DMS153 (cell line): ENCODE results near the gene IFI30.
A peak's percentile ranks its signal among the peaks of the same experiment; 100 is the strongest.
"Not testable (repeated sequence)": the region's sequence is repeated elsewhere in the genome, so short reads cannot be mapped to it uniquely, and the experiment has no call there.

Experiments used
- DNase-seq: peaks from one replicate; lab custom pipeline; 2025; lab: John Stamatoyannopoulos, UW

Gene IFI30

DNA sequence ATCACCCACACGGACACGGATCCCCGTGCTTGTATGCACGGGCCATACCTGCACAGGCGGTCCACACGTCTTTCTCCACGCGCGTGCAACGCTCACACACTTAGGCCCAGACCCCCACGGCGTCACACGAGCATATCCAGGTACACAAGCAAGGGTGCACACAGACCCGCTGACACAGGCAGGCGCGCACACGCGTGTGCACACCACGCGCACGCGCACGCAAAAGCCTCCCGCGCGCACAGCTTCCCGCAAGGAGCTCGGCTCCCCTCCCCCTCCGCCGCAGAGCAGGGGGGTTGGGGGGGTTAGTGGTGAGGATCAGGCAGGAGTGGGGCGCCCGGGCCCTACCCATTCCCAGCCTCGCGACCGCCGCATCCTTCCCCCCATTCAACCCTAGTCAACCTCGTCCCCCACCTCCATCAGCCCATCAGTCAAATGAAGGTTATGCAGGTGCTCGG lies 29.8 kb downstream of the IFI30 start:
- DNase-seq, result no peak

DNA sequence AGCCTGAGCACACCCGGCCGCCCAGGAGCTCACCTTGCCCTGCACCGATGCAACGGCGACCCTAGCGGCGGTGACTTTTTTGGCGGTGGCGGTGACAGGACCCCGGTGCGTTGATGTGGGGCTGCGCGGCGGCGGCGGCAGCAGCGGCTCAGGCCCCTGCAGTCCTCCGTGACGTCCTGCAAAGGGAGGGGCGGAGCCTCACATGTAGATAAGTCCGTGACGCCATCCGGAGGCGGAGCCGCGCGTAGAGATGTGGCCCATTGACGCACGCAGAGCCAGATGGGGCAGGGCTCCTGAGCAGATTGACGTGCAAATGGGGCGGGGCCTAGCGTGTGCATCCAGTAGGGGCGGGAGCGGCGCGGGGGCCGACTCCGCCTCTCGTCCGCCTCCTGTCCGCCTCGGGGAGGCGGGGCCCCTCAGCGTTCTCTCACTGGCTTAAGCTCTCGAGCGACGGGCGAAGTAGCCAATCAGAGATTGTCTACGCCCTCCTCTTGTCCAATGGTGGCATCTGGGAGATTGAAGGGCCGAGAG lies 30.3 kb downstream of the IFI30 start, which contains the start of gene RAB3A:
Gene RAB3A, minus strand, starts transcription at position 180 of the 531 bp plus-strand sequence. CDS start 1,302 bp downstream, outside the sequence.
- DNase-seq, result peak; percentile 100

GRCh38 chr19:18204394-18205199 lies 31.0 kb downstream of the IFI30 start:
- peak; percentile 76 for DNase-seq

GRCh38 chr19:18205200-18205892 lies 31.7 kb downstream of the IFI30 start:
- peak; percentile 50 for DNase-seq

DNA sequence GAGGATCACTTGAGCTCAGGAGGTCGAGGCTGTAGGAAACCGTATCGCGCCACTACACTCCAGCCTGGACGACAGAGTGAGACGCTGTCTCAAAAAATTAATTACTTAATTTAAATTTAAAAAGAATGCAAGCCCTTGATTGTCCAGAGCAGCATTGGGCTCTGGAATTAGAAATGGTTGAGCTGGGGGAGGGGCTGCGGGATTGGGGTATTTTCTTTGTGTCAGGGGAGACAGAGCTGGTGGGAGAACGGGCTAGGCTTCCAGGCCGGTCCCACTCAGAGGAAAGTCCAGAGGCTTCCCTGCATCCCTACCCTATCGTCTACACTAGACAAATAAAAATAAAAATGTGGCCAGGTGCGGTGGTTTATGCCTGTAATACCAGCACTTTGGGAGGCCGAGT lies 32.4 kb downstream of the IFI30 start:
- DNase-seq, result no peak

GRCh38 chr19:18208098-18208951 lies 34.7 kb downstream of the IFI30 start:
- peak; percentile 10 for DNase-seq

DNA sequence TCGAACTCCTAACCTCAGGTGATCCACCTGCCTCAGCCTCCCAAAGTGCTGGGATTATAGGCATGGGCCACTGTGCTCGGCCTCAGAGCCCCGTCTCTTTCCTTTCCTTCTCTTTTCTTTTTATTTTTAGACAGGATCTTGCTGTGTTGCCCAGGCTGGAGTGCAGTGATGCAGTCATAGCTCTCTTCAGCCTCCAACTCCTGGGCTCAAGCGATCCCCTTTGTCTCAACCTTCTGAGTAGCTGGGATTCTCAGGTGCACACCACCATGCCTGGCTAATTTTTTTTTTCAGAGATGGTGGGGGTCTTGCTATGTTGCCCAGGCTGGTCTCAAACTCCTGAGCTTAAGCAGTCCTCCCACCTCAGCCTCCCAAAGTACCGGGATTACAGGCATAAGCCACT lies 36.3 kb downstream of the IFI30 start:
- not testable (repeated sequence) for DNase-seq

DNA sequence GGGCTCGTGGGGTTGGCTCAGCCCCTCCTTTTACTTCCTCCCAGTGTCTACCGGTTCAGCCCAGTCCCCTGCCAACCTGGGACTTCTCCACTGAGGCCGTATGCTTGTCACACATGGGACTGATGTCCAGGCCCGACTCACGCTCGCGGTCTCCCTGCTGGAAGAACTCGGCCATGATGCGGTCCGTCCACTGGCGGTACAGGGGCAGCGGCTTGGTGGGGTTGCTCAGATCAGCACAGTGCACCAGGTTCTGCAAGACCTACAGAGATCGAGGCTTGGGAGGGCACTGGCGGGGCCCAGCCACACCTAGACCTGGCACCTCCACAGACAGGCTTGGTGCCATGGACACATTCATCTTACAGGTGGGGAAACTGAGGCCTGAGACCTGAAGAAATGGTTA lies 38.1 kb downstream of the IFI30 start:
- no peak for DNase-seq

DNA sequence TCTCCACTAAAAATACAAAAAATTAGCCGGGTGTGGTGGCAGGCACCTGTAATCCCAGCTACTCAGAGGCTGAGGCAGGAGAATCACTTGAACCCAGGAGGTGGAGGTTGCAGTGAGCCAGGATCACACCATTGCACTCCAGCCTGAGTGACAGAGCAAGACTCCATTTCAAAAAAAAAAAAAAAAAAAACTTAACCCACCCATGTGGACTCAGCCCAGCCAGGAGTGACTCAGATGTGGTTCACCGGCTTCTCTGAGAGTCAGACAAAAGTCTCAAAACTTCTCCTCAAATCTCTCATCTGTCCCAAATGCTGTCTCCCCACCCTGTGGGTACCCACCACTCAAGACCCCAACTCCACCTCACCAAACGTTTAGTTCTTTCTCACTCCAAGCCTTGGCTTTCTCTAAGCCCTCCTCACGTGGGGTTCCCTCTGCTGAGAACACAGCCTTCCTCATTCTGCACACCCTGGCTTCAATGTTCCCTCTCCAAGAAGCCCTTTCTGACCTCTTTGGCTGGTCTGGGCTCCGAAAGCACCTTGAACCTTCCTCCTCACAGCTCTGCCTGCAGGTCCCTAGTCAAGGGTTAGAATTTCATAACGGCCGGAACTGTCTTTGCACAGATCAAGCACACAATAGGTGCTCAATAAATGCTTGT lies 41.3 kb downstream of the IFI30 start:
- DNase-seq, result no peak

GRCh38 chr19:18216789-18217188 lies 43.2 kb downstream of the IFI30 start:
- no peak for DNase-seq

DNA sequence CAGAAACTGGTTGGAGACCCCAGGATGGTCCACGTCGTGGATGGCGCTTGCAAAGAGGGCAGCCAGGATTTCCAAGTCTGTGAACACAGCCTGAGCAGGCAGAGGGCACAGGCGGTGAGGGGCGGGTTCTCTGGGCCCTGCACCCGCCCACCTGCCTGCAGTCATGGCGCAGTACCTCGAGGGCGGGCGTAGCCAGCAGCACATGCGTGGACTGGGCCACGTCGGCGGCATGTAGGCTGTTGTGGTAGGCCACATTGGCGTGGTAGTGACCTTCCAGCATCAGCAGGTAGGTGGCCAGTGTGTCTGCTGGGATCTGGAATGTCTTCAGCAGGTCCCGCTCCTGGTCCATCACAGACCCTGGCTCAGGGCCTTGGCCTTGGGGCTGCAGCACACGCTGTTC lies 44.5 kb downstream of the IFI30 start:
- DNase-seq, result no peak

DNA sequence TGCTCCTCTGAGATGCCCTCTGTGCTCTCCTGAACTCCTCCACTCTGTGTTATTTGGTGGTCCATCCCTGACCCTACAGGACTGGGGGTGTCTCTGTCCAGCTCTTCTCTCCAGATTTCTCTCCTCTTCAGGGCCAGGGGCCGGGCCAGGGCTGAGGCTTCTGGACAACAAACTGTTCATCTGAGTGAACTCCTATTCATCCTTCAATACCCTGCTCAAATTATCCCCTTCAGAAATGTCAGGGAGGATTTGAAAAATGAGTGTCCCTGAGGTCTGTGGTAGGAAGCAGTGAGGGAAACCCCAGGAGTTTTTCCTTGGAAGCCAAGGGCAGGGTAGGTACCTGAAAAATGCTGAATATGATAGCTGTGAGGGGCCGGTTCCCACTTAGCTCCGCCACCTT lies 45.0 kb downstream of the IFI30 start:
- no peak for DNase-seq

GRCh38 chr19:18219911-18220631 lies 46.5 kb downstream of the IFI30 start:
- DNase-seq, result no peak

GRCh38 chr19:18220632-18221275 lies 47.1 kb downstream of the IFI30 start:
- no peak for DNase-seq

- DNase-seq, result no peak
Measured at GRCh38 chr19:18221815-18222725, 48.5 kb downstream of the IFI30 start.

GRCh38 chr19:18223860-18224524 lies 50.4 kb downstream of the IFI30 start:
- DNase-seq, result peak; percentile 51

DNA sequence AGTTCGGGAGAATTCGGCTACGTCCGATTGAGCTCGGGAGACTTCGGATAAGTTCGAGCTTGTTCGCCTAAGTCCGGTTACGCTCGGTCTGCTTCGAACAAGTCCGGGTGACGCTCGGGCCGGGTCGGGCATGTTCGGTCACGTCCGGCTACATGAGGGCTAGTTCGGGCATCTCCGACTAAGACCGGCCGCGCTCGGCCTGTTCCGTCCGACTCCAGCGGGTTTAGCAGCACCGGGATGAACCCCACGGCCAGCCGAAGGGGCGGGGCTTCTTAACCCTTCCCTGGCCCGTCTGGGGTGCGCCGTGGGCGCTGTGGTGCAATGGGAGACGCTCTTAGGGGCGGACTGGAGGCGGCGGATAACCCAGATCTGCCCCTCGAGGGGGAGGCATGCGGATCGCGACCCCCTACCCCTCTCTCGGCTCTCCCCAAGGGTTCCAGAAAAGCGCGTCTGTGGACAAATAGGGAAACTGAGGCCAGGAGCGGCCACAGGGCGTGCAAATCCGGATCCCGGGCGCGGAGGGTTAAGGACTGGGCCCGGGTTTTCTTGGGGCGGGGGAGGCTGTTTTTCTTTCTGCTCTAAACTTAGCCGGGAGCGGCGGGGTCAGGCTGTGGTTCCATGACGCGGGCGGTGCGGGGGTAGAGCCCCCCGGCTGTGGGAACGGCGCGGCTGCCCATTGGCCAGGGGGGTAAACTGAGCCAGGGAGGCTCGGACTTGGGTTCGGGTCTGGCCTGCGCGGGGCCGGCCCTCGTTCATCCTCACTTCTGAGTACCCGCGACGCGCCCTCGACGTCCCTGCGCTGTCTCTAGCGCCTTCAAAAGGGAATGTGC lies 51.1 kb downstream of the IFI30 start:
- DNase-seq, result peak; percentile 97

DNA sequence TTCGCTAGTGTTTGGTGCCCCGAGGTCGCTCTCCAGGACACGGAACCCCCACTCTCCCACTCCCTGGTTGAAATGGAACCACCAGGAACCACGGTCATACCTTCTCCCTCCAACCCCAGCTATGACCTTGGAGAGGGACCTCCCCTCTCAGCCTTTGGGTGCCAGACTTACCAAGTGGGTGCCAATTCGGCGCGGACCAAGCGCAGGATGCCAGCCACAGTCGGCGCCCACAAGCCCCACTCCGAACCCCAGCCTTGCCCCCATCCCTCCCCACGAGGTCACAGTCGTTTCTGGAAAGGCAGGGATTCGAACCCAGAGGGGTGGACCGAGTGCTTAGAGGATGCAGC lies 51.7 kb downstream of the IFI30 start:
- DNase-seq, result no peak
